HepG2 (cell line): ENCODE data around the gene PREX1. TPM values are rescaled to one million over a fixed set of nuclear protein-coding genes. Genes with fewer than 3 reads are reported as not detected.
A peak's percentile ranks its signal among the peaks of the same experiment; 100 is the strongest.

Source experiments
- AHDC1 ChIP-seq: sonication (generic); formaldehyde crosslinking; IDR thresholded peaks from 2 replicates; pipeline ENCODE4 v1.5.1; 2020; ENCODE audit warnings: mild to moderate bottlenecking, missing genetic modification reagents, borderline replicate concordance
- FOXM1 ChIP-seq: sonication (generic); formaldehyde crosslinking; IDR thresholded peaks from 2 replicates; pipeline ENCODE4 v1.5.0; 2020; ENCODE audit warnings: missing genetic modification reagents
- HMG20B ChIP-seq: conservative IDR thresholded peaks from 2 replicates; pipeline ENCODE4 v1.6.1; 2016; ENCODE audit warnings: missing genetic modification reagents, missing compliant biosample characterization
- HMGA1 ChIP-seq: sonication (generic); formaldehyde crosslinking; conservative IDR thresholded peaks from 2 replicates; pipeline ENCODE4 v1.4.0; 2020; ENCODE audit warnings: missing genetic modification reagents
- KDM4B ChIP-seq: sonication (generic); formaldehyde crosslinking; IDR thresholded peaks from 2 replicates; pipeline ENCODE4 v1.4.0; 2020; ENCODE audit warnings: missing genetic modification reagents
- KLF13 ChIP-seq: sonication (generic); formaldehyde crosslinking; IDR thresholded peaks from 2 replicates; pipeline ENCODE4 v1.4.0; 2020; ENCODE audit warnings: mild to moderate bottlenecking, missing genetic modification reagents
- KMT2B ChIP-seq: IDR thresholded peaks from 2 replicates; pipeline ENCODE4 v1.6.1; 2016; ENCODE audit warnings: missing genetic modification reagents, missing compliant biosample characterization
- PAXIP1 ChIP-seq: sonication (generic); formaldehyde crosslinking; conservative IDR thresholded peaks from 2 replicates; pipeline ENCODE4 v1.4.0; 2020; ENCODE audit warnings: mild to moderate bottlenecking, missing genetic modification reagents, moderate library complexity
- POLR2A ChIP-seq, 2 experiments: IDR thresholded peaks; 2 replicates each; pipeline ENCODE4 v1.6.1; 2011; ENCODE audit warnings: low read depth in 2 of 2, low read length in 2 of 2, mild to moderate bottlenecking in 1 of 2, moderate library complexity in 1 of 2; ENCODE audit not compliant: insufficient read depth in 1 of 2
- TCF7L2 ChIP-seq: IDR thresholded peaks from 2 replicates; pipeline ENCODE4 v1.6.1; 2011; ENCODE audit warnings: mild to moderate bottlenecking, low read depth, low read length, moderate library complexity
- TEF ChIP-seq: sonication (generic); formaldehyde crosslinking; IDR thresholded peaks from 2 replicates; pipeline ENCODE4 v1.5.0; 2020; ENCODE audit warnings: missing genetic modification reagents
- TOE1 ChIP-seq: sonication (generic); formaldehyde crosslinking; IDR thresholded peaks from 2 replicates; pipeline ENCODE4 v1.4.0; 2020; ENCODE audit warnings: mild to moderate bottlenecking, missing genetic modification reagents
- ZKSCAN8 ChIP-seq: IDR thresholded peaks from 2 replicates; pipeline ENCODE4 v1.6.1; 2016; ENCODE audit warnings: borderline replicate concordance, missing genetic modification reagents, missing compliant biosample characterization
- ZNF362 ChIP-seq: sonication (generic); formaldehyde crosslinking; IDR thresholded peaks from 2 replicates; pipeline ENCODE4 v1.4.0; 2020; ENCODE audit warnings: missing genetic modification reagents, mild to moderate bottlenecking, borderline replicate concordance
- ZNF652 ChIP-seq: IDR thresholded peaks from 2 replicates; pipeline ENCODE4 v1.6.1; 2016; ENCODE audit warnings: low read depth, borderline replicate concordance
- ZNF678 ChIP-seq: sonication (generic); formaldehyde crosslinking; IDR thresholded peaks from 2 replicates; pipeline ENCODE4 v1.4.0; 2020; ENCODE audit warnings: mild to moderate bottlenecking, missing genetic modification reagents
- ZNF749 ChIP-seq: sonication (generic); formaldehyde crosslinking; IDR thresholded peaks from 2 replicates; pipeline ENCODE4 v1.8.0; 2022; ENCODE audit warnings: mild to moderate bottlenecking, missing genetic modification reagents, moderate library complexity, borderline replicate concordance
- ZZZ3 ChIP-seq: sonication (generic); formaldehyde crosslinking; IDR thresholded peaks from 2 replicates; pipeline ENCODE4 v1.4.0; 2020; ENCODE audit warnings: missing genetic modification reagents, mild to moderate bottlenecking, borderline replicate concordance
- polyA plus RNA-seq, 8 experiments: library from polyadenylated mRNA; depleted of rRNA in 3 of 8; stranded (reverse) in 7 of 8; unstranded in 1 of 8; fragments of >200 nt; fragmentation: Illumina TruSeq in 4 of 8; extraction: Trizol in 4 of 8; gene quantifications; 2 replicates each; pipeline versions ENCODE4 v1.2.1 to v1.2.3, GENCODE V29; 2011 to 2016; ENCODE audit warnings: low read depth in 4 of 8, missing spikeins in 1 of 8, mixed read lengths in 1 of 8; ENCODE audit not compliant: insufficient read depth in 1 of 8
- total RNA-seq, 5 experiments: library from RNA; depleted of rRNA; stranded (reverse); fragments of >200 nt; fragmentation: Illumina TruSeq; extraction: Trizol; gene quantifications; 2 replicates each; pipeline ENCODE4 v1.2.3, GENCODE V29; 2016; ENCODE audit warnings: low read depth in 1 of 5

PREX1 gene
- total and polyA plus RNA-seq, 2 of the 13 experiments (the other 11 are each of a cell fraction or from before 2014, with no cell fraction given), result 0.02 to 0.04 TPM

GRCh38 chr20:48723308-48724264, 104.2 kb downstream of the PREX1 start (continued):
- TF ChIP-seq ZNF362 (CRISPR knock-in tag), result 0 out of 2 replicates have a peak, but pooled peaks have one; percentile 5
- no peak for TF ChIP-seq ZZZ3
- no peak for TF ChIP-seq TEF (CRISPR knock-in tag)
- no peak for TF ChIP-seq AHDC1 (CRISPR knock-in tag)
- TF ChIP-seq FOXM1 (CRISPR knock-in tag), result no peak
- no peak for TF ChIP-seq TOE1
- TF ChIP-seq HMG20B, result 0 out of 2 replicates have a peak, but pooled peaks have one; percentile 14
- TF ChIP-seq TCF7L2, result no peak
- no peak for TF ChIP-seq ZNF749
- no peak for TF ChIP-seq POLR2A (IDR thresholded peaks at IDR 0.05; ENCODE audit: insufficient read depth in 1 of 2, low read depth in 2 of 2, low read length in 2 of 2)
- TF ChIP-seq HMGA1 (CRISPR knock-in tag), result no peak
- no peak for TF ChIP-seq KLF13 (CRISPR knock-in tag)
- TF ChIP-seq ZNF678 (CRISPR knock-in tag), result no peak
- TF ChIP-seq PAXIP1 (CRISPR knock-in tag), result peak; percentile 28; the same call in 1 of the 2 replicates
- no peak for TF ChIP-seq ZNF652 (CRISPR knock-in tag)
- TF ChIP-seq KDM4B (CRISPR knock-in tag), result 0 out of 2 replicates have a peak, but pooled peaks have one; percentile 28
- no peak for TF ChIP-seq ZKSCAN8
- TF ChIP-seq KMT2B, result no peak
